Stimulated activated CD4-positive, alpha-beta T cell treated with anti-CD3 and anti-CD28 coated beads, Interleukin-2, amount 100 ng/mL, for 24 hours (primary cell): ENCODE results near the gene RNF157.

ENCODE experiments used
- DNase-seq, 2 donors: peaks; one replicate each; pipeline ENCODE4 v3.0.0-alpha.2; 2020

The RNF157 gene

DNA sequence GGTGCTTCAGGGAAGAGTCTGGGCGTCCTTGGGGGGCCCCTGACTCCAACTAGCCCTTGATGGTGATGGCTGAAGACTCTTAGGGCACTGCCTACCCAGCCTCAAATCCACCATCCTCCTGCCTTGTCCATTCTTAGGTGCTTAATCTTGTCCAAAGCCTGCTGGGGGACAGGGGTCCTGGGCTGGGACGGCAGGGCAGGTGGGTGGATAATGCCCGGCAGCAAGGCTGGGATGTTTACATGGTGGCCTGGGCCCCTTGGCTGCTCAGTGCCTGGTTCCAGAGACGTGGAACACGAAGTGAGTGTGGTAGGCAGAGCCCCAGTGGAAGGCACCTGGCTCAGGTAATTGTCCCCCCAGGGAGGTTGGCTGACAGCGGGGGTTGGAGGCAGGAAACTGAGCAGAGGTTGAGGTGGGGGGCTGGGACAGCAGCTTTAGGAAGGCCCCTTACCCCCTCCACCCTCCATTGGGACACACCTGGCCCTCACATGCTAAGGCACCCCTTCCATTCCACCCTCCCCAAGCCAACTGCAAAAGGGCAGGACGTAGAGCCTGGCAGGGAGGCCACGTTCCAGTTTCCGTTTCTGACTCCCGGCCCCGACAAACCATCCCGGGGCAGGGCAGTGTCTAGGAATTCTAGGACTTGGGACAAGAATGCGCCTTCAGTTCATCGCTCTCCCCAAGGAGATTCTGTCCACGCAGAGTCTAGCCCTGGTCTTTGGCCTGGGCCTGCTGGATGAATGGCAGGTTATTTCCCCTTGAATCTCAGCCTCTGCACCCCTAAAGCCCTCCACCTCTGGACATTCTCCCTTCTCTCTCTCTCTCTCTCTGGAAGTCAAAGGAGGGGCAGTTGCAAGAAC, 101.2 kb downstream of the RNF157 start:
- no peak for DNase-seq

DNA sequence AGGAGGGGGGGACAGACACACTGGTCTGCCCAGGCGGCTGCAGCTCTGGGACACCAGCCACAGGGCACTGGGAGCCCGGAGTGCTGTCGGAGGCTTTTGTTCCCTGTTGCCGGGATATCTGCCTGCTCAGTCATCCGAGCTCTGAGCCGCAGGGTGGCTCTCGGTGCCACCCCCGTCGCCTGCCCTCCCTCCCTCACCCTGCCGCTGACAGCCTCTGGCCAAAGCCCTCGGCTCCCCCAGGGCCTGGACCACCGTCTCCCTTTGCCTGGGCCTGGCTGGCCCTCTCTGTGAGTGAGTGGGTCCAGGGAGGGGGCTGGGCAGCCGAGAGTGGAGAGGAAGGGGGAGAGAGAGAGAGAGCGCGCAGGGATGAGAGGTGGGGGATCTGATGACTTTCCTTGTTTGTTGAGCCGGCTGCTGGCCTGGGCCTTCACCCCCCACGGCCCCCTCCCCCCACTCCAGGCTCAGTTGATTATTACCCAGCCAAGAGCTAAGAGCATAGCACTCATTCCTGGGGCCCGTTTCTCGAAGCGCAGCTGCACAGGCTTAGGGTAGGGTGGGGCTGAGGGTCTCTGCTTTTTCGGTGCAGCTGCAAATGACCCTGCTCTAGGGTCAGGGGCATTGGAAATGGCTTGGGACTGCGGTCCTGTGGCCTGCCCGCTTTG, 101.9 kb downstream of the RNF157 start:
- no peak for DNase-seq

DNA sequence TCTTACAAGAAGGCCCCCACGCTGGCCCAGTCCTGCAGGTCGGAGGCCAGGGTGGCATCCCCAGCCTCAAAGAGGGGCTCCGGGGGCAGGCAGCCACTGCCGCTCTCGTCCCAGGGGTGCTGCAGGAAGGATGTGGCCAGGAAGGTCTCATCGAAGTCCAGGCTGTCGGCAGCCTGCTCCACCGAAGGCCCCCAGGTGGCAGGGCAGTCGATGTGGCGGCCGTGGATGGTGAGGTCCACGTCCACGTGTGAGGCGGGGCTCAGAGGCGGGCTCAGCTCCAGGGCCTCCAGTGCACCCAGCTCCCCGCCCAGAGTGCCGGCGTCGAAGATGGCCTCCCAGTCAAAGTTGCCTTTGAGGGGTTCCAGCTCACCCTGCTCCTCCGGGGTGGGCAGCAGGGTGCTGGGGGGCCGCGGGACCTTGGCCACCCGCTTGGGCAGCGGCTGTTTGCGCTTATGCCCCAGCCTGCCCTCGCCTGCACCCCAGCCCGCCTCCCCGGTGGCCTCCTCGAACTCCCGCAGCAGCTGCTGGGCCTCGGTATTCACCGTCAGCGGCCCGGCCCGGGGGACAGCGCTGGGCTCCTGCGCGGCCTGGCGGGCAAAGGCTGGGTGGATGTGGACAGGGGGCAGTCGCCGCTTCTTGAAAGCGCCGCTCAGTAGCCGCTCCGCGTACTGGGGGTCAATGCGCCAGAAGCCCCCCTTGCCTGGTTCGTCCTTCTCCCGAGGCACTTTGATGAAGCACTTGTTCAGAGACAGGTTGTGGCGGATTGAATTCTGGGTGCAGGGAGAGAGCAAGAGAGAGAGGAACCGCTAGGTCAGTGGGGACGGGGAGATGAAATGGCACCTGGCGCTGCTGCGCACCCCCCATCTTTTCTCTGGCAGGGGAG, 102.7 kb downstream of the RNF157 start:
- no peak for DNase-seq

DNA sequence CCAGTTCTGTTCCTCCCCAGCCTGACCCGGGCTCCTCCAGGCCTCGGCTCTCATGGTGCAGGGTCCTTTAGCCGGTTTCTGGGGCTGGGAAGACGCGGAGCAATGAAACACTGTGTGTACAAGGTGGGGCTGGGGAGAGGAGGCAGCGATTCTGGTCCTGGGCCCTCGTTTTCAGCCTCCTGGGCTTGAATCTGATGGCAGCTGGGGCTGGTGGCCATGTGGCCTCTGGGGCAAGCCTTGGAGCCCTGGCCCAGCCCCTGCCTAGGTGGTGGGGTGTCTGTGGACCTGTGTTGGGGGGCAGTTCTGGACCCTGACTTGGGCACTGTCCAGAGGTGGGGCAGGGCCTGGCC, 103.3 kb downstream of the RNF157 start:
- no peak for DNase-seq

DNA sequence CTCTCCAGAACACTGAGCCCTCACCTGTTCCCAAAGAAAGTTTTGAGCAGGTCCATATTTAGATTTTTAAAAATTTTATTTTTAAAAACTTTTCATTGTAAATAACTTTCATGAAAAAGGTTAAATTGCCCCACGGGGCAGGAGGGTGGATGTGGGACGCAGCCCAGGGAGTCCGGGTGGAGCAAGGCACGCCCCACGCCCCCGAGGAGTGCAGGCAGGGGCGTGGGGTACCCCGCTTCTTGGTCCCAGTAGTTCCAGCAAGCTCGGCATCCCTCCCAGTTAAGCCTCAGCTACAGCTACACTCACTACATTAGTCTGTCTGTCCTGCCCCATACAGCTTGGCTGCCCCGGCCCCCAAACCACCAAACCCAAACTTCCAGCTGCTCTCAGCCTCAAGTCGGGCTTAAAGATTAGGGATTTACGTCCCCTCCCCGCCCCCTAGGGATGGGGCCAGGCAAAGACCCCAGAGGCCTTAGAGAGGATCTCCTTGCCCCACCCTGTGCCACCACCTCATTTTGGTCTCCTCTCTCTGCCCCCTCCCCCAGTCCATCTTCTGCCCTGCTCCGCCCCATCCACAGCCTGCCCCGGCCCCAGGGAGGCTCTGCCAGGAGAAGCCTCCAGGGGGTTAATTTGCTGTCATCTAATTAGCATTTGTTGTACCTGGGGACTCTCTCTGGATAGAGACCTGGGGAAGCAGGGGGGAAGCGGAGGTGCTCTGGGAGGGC, 103.9 kb downstream of the RNF157 start:
- no peak for DNase-seq

DNA sequence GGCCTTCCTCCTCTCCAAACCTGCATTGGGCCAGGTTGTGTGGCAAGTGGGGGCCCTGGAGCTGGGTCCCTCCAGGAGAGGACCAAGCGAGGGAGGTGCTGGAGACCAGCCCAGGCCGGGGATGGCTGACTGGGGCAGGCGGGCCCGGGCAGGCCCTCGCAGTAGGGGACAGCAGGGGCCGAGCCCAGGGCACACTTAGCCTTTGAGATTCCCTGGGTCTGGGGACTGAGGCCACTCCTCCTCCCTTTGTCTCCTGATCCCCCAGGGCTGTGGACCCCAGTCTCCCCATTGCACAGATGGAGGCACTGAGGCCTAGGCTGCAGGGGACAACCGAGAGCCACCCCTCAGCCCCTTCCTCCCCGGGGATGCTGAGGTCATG, 104.5 kb downstream of the RNF157 start:
- DNase-seq, result no peak

DNA sequence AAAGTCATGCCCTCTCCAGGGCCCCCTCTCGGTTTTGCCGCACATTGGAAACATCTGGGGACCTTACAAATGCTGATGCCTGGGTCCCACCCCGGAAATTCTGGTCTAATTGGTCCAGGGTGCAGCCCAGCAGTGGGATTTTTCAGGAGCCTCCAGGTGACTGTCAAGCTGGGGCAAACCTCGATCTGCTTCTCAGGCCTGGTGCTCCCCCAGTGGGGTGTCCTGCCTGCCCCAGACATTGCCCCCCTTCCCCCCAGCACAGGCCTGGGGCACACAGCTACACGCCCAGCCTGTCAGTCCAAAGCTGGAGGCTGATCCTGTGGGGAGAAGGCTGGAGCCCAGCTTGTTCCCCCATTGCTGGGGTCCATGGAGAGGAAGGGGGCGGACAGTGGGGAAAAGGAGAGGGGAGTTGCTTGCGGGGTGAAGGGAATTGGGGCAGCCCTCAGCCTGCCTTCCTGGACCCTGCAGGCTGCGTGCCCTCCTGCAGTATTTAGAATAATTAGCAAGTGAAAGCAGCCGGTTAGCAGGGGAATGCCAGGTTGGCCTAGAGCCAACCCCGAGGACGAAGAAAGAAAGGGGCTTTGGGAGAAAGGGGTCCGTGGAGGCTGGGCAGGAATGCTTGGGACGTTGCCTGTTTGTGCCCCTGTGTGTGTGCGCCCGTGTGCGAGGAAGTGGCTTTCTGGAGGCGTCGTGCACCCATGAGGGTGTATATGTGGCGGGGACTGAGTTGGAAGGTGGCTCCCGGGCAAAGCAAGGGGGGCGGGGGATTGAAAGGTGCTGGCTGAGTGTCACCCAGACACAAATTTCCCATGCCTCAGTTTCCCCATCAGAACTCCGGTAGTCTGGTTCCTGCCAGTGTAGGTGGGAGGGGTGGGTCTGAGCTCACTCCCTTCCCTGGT, 105.1 kb downstream of the RNF157 start:
- no peak for DNase-seq

DNA sequence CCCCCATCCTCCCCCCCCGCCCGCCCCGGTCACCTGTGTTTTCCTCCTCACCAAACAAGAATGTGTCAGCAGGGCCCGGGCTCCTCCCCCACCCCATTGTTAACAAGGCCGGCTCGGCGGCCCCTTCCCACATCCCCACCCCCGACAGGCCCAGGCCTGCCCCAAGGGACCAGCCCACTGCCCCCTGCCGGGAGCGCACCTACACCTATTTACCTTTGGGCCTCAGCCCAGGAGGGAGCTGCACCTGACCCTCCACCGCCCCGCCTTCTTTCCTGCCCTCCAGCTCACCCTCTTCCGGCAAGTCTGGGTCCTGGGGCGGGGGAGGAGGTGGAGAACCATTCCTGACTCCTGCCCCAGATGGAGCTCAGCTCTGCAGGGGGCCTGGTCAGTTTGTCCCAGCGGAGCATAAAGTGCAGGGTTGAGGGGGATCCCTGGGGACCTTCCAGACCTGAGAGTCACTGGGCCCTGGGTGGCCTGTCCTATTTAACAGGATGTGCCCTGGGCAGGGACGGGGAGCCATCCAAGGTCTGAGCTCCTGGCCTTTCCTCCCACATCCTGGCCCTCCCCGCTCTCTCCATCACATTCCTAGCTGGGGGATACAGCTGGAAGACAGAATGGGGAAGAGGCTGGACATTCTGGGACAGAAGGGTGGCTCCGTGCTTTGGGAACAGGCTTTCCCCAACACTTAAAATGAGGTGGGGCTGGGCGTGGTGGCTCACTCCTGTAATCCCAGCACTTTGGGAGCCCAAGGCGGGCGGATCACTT, 107.5 kb downstream of the RNF157 start:
- no peak for DNase-seq

DNA sequence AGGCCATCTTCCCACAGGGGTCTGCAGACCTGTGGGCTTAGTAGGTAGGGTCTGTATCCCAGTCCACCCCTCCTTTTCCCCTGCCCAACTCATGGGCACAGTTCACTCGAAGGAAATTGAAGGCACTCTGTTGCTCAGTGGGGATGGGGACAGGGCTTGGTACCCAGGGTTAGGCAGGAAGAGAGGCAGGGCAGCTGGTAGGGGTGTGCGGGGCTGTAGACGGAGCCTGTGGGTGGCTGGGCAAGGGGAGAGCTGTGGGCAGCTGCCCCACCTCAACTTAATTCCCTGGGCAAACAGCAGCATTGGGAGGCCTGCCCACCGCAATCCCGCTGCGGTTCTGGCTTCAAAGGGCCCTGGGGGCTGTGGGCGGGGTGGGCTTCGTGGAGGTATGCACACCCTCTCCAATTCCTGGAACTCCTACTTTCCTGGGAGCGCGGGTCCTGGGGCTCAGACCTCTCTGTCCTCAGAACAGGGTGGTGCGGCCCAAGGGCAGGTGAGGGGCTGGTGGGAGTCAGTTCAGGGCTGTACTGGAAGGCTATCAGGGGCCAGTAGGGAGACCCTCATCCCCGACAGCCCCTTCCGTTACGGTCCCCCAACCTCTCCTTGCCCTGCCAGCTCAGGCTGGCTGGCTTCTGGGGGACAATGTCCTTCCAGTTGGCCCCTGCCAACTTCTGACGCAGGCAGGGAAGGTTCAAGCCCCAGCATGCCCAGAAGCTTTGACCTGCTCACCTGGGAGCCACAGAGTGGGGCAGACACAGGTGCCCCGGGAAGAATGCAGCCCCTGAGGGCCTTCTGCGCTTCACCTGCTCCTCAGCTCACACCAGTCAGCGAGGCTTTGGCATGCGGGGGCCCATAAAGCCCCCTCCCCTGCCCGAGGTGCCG, 108.4 kb downstream of the RNF157 start:
- no peak for DNase-seq

DNA sequence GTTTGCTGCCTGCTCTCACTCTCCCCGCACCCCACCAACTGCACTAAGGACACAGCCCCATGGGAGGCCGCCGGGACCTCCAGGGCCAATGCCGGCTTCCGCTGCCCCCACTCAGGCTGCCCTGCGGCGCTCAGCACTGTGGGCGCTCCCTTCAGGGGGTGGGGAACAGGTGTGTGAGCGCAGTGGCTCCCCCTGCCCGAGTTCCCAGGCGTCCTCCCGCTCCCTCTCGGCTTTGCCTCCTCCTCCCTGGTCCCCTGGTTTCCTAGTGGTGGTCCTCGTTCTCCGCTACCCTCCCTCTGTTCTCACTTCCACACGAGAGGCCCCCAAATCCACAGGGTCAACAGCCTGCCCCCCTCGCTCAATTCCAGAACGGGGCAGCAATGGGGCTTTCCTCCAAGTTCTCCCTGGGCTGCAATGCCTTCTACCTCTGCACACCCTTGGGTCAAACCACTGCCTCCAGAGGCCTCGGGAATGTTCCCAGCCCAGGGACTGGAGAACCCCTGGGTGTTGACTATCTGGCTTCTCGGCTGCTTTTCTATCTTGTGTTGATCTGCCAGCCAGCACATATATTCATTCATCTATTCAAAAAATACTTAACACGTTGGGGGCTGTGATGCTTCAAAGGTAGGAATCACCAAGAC, 109.1 kb downstream of the RNF157 start:
- DNase-seq, result no peak

DNA sequence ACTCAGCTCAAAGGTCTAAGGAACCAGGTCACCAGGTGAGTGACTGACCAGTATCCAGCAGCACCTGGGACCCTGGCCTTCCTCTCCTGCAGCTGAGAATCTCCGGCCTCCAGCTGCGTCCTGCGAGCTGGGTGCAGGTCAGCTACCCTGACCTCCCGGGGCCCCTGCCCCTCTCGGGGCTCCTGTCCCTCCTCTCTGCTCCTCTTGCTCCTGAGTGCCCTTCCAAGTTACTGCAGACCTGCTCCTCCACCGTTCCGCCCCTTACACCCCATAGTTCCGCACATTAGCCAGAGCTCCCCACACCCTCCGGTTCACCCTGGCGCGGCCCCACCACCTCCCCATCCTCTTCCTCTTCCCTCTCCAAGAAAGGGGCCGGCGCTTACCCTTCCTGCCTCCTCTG, 109.8 kb downstream of the RNF157 start:
- DNase-seq, result no peak

DNA sequence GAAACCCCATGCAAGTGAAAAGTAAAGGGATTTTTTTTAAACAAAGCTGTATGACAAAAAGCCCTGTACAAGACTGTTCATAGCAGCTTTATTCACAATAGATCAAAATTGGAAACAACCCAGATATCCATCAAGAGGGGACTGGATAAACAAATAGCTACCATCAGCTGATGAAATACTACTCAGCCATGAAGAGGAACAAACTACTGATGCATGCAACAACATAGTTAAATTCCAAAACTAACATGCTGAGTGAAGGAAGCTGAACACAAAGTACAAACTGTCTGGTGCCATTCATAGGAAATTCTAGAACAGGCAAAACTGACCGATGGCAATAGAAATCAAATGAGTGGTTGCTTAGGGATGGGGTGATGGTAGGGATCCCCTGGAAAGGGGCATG, 114.4 kb downstream of the RNF157 start:
- no peak for DNase-seq

DNA sequence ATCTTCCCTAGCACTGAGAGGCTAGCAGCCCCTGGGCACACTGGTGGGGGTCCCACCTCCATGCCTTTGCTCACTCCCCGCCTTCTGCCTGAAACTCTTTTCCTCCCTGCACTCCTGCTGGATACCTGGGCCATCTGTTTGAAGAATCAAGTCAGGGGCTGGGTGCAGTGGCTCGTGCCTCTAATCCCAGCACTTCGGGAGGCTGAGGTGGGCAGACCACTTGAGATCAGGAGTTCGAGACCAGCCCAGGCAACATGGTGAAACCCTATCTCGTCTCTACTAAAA, 115.0 kb downstream of the RNF157 start:
- no peak for DNase-seq

DNA sequence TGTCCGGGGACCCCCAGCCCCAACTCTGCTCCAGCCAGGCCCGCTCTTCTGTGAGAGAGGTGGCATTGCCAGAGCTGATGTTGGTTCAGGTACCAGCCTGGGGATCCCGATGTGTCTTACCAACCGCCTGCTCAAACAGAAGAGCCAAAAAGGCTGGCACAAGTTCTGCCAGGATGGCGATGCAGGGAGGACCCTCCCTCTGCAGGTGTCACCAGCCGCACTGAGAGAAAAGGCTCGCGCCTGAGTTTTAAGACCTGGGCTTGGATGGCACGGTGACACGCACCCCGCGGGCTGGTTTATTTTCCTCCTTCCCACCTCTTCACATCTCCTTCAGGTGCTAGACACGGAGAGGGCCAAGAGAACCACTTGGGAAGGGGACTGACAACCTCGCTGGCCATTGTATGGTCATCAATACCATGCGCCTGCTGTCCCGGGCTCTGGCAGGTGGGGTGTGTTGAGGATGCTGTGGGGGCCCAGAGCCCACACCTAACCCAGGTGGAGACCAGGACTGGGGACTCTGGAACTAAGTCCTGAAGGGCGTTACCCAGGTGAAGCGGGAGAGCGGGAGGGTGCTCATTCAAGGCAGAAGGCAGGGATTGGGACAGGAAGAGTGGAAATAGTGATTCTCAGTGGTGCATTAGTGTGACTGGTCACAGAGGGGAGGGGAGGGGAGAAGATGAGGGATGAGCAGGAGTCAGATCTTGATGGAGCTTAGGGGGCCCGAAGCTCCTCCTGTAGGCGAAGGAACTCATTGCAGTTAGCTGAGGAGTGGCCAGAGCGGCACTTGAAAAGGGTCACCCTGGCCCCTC, 115.5 kb downstream of the RNF157 start:
- no peak for DNase-seq

DNA sequence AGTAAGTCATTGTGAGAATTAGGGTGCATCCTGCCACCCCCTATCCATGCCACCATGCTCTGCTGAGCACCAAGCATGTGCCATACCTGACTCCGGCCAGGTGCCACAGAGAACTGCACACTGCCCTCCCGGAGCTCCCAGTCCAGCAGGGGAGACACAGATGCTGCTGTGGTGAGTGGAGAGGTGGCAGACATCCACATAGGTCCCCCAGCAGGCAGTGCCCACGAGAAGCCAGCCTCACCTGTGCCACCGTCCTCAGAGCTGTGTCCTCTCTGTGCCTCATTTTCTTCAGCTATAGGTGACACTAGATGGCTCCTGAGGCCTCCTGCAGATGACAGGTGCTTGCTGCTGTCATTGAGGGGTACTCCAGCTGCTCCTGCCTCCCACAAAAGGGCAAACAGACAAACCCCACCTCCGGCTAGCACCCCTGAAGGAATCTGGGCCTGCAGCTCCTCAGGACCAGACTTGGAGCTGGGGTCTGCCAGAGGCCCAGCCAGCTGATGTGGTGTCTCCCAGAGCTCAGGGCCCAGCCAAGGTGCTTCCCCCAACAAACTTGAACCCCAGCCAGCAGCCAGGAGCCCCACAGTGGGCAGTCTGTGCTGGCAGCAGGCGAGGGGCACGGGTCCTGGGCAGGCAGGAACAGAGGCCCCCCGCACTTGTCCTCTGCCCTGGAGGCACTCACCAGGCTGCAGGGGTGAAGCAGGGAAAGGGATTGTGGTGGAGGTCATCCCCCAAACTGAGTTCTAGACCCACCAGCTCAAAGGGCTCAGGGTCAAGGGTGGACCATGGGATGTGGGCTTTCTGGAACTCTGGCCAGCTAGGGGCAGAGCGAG, 116.3 kb downstream of the RNF157 start:
- no peak for DNase-seq

DNA sequence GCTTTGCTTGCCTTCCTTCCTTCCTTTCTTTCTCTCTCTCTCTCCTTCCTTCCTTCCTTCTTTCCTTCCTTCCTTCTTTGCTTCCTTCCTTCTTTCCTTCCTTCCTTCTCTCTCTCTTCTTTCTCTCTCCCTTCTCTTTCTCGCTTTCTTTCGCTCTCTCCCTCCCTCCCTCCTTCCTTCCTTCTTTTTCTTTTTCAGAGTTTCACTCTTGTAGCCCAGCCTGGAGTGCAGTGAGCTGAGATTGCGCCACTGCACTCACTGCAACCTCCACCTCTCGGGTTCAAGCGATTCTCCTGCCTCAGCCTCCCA, 117.1 kb downstream of the RNF157 start:
- DNase-seq, result no peak

DNA sequence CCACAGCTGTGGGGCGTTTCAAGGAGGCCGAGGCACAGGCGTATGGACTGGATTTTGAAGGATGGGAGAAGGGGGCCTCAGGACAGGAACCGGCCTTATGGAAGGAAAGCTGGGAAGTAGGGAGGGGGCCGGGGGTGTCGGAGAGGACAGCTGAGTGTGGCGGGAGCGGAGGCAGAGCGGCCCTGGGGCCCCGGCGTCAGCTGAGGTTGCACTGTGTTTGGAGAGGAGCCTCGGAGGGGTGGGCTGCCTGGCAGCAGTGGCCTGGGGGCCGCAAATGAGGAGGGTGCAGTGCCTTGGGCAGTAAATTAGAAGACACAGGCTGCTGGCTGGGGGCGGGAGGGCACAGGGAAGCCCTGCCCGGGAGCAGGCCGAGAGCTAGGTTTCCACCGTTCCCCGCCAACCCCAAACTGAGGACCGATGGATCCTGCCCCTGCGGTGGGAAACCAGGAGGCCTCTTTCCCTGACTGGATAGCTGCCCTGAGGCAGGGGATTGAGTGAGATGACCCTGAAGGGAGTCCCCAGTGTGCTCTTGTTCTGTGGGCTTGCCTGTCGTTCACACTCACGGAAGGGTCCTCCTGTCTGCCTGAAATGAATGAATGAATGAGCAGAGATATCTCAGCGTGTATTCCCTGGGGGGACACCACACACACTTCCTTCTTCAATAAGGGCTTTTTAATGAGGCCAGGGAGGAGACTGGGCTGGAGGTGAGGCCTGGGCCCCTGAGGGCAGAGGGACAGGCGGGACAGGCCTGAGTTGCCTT, 117.7 kb downstream of the RNF157 start:
- no peak for DNase-seq
